NCI-H1105 (cell line): ENCODE measurements around the gene NOVA2.
"Not testable (repeated sequence)": the region's sequence is repeated elsewhere in the genome, so short reads cannot be mapped to it uniquely, and the experiment has no call there.

Experiments
- DNase-seq: peaks from one replicate; lab custom pipeline; 2025; lab: John Stamatoyannopoulos, UW

Gene NOVA2

DNA sequence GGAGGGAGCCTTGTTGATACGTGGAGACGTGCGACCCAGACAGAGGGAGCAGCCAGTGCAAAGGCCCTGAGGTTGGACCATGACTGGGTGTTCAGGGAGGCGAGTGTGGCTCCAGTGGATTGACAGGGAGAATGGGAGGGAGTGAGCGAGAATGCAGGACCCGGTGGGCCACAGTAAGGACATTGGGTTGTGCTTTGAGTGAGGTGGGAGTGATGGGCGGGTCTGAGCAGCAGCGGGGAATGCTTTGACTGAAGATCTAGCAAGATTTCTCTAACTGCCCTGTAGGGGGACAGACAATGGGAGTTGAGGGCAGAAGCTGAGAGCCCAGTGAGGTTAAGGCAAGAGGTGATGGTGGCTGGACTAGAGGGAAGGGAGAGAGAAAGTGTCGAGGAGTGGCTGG is 51.4 kb downstream of the NOVA2 start:
- no peak for DNase-seq

DNA sequence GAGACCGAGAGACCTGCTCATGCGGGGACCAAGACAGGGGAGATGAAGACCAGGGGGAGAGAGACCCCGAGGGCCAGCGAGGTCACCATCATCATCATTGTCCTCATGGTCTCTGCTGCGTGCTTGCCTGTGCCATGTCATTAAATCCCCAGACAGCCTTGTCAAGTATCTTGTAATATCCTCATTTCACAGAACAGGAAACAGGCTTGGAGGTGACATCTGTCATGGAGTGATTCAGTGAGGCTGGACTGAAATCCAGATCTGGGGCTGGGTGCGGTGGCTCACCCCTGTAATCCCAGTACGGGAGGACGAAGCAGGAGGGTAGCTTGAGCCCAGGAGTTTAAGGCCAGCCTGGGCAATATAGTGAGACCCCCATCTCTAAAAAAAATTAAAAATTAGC is 53.2 kb downstream of the NOVA2 start:
- no peak for DNase-seq

- DNase-seq: no peak
Measured at GRCh38 chr19:45919678-45920077, 54.0 kb downstream of the NOVA2 start.

DNA sequence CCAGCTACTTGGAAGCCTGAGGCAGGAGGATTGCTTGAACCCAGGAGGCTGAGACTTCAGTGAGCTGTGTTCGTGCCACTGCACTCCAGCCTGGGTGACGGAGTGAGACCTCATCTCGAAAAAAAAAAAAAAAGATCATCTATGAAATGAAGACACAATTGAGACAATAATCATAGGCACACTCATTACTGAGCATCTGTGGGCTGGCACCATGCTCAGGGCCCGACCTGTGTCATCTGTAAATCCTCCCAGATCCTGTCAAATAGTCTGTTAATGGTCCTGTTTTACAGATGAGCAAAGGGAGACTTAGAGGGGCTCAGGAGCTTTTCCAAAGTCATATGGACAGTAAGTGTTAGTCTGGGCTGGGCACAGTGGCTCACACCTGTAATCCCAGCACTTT is 54.9 kb downstream of the NOVA2 start:
- DNase-seq: no peak

DNA sequence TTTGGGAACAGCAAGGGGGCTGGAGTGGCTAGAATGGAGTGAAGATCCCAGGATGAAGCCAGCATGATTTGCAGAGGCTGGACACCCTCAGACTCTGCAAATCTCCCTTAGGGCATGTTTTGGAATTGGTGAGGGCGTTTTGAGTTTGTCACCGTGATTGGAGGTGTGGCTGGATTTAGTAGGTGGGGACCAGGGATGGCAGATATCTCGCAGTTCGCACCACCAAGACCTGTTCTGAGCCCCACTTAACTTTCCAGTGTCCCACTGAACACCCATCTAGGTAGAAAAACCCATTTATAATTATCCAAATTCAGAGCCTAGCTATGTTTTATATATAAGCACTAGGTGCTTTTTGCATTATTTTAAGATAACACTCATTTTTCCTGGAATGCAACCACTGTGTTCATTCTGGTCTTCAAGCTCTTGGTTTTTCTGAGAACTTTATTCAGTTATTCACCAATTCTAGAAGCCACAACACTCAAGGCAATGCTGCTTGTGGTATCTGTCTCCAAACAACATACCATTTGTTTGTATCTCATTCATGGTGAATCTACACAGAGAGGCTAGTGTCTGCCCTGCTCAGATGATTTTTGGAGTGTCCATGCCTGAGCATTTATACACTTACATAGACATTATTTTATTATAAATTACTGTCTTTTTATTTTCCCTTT is 56.1 kb downstream of the NOVA2 start:
- no peak for DNase-seq

GRCh38 chr19:45913874-45914830 is 59.5 kb downstream of the NOVA2 start, which contains the start of gene NANOS2:
Gene NANOS2, minus strand, starts transcription at chr19:45914778. Its CDS starts 85 bp downstream, at chr19:45914693.
- DNase-seq: no peak

DNA sequence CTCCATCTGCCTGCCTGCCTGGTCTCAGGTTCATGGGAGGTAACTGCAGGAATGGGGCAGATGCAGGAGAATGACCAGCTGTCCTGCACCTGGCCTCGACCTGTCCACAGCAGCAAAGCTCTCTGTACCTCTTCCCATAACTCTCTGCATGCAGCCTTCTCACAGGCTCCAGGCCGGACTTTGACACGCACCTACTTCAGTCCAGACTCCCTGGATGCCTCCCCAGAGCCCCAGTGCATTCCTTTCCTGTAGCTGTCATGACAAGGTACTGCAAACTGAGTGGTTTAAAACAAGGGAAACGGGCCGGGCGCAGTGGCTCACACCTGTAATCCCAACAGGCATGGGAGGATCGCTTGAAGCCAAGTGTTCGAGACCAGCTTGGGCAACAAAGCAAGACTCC is 62.4 kb downstream of the NOVA2 start:
- no peak for DNase-seq

GRCh38 chr19:45908956-45909355 is 64.7 kb downstream of the NOVA2 start:
- no peak for DNase-seq

DNA sequence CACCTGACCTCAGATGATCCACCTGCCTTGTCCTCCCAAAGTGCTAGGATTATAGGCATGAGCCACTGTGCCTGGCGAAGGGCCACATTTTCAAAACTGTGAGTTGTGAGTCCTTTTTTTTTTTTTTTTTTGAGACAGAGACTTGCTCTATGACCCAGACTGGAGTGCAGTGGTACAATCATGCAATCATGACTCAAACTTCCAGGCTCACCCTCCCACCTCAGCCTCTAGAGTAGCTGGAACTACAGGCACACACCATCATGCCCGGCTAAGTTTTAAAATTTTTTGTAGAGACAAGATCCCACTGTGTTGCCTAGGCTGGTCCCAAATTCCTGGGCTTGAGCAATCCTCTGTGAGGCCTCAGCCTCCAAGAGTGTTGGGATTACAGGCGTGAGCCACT is 67.4 kb downstream of the NOVA2 start:
- DNase-seq: no peak

GRCh38 chr19:45905011-45905410 is 68.7 kb downstream of the NOVA2 start:
- DNase-seq: no peak

DNA sequence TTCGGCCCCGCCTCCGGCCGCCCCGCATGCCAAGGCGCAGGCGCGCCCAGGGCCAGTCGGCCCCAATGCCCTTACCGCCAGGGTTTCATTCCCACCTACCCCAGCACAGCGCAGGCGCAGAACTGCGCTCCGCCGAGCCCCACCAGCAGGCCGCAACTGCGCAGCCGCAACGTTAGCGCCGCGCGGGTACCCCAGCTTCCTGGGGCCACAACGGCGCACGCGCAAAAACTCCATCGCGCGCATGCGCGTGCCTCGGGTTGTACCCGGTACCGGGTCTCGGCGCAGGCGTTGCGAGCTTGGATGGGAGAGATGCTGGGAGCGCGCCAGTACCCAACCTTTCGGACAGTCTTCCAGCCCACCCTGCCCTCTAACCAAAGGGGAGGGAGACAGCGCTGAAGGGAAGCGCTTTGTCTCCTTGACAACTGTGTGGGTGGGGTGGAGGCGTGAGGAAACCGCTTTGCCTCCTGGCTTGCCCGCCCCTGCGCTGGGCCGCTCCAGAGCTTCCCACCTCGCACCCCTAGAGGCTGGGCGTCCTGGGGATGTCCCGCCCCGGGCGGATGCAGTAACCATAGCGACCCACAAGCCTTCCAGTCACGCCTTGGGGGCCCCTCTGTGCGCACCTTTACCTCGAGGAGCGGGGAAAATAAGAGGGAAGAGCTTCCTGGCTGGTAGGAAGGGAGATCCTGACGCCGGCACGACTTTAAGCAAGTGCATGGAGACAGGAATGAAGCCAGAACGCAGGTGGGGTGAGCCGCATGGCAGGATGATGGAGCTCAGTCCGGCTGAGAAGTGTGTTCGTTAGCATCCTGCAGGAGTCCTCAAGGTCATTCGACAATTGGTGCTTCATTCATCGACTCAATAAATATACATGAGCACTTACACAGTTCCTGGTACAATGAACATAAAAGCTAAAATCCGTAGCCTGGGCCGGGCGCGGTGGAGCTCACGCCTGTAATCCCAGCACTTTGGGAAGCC is 70.7 kb downstream of the NOVA2 start:
- peak; percentile 97 for DNase-seq

GRCh38 chr19:45901912-45902650 is 71.6 kb downstream of the NOVA2 start, which contains the start of gene MYPOP:
Gene MYPOP, minus strand, starts transcription at chr19:45902613. Its CDS starts 840 bp downstream, at chr19:45901773.
- DNase-seq: peak; percentile 21

GRCh38 chr19:45901432-45901911 is 72.2 kb downstream of the NOVA2 start:
- no peak for DNase-seq

- DNase-seq: no peak
Measured at GRCh38 chr19:45900738-45901431, 72.8 kb downstream of the NOVA2 start.

- no peak for DNase-seq
Measured at GRCh38 chr19:45899919-45900589, 73.6 kb downstream of the NOVA2 start.

DNA sequence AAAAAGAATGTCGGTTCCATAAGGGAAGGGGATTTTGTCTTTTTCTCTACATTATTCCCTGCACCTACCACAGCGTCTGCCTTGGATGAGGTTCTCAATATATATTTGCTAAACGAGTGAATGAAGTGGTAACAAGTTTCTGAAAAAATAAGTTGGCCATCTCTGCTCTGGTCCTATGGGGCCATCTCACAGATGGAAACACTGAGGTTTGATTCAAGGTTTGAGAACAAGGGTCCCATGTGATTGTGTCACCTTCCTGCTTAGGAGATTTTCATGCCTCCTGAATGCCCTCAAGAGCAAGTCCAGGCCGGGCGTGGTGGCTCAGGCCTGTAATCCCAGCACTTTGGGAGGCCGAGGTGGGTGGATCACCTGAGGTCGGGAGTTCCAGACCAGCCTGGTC is 74.4 kb downstream of the NOVA2 start:
- DNase-seq: no peak

DNA sequence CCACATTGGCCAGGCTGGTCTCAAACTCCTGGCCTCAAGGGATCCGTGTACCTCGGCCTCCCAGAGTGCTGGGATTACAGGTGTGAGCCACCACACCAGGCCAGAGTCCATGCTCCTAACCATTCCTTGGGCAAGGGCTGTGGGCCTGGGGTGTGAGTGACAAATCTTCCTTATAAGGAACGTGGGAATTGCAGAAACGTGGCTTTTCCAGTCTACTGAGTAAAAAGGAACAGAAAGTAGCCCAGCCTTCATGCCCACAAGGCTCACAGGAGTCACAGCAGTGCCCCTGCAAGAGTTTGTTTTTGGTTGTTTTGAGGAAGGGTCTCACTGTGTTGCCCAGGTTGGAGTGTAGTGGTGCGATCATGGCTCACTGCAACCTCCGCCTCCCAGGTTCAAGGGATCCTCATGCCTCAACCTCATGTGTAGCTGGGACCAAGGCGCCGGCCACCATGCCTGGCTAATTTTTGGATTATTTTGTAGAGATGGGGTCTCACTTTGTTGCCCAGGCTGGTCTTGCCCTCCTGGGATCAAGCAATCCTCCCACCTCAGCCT is 76.3 kb downstream of the NOVA2 start:
- no peak for DNase-seq

DNA sequence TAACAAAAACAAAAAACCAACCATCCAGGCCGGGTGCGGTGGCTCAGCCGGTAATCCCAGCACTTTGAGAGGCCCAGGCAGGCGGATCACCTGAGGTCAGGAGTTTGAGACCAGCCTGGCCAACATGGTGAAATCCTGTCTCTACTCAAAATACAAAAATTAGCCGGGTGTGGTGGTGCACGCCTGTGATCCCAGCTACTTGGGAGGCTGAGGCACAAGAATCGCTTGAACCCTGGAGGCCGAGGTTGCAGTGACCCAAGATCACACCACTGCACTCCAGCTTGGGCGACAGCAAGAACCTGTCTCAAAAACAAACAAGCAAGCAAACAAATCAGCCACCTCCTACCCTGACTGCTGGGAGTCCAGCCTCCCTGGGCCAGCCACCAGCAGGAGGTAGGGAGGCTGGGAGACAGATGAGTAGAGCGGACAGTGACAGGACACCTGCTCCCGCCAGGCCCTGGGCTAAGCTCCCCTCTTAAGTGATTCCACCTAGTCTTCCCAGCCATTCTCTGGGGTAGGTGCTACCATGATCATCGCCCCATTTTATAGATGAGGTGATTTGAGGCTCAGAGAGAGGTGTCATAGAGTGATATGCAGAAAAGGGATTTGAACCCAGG is 77.6 kb downstream of the NOVA2 start:
- not testable (repeated sequence) for DNase-seq

- no peak for DNase-seq
Measured at GRCh38 chr19:45895519-45895972, 78.1 kb downstream of the NOVA2 start.
